ENCODE results near the gene FSD1L.

GRCh38 chr9:105452185-105452584 lies 4.4 kb downstream of the FSD1L start:
- TF ChIP-seq CTCF (IDR thresholded peaks at IDR 0.05), result no peak
- TF ChIP-seq POLR2A (IDR thresholded peaks at IDR 0.05), result no peak
